HG03342 (cell line): ENCODE data around the gene COL23A1.

Experiments
- ATAC-seq: cut with Tn5 transposase; IDR thresholded peaks from one replicate; pipeline ENCODE4 v1.9.1; 2021; ENCODE audit warnings: mild to moderate bottlenecking, moderate library complexity; ENCODE audit not compliant: unreplicated experiment

Gene COL23A1

DNA sequence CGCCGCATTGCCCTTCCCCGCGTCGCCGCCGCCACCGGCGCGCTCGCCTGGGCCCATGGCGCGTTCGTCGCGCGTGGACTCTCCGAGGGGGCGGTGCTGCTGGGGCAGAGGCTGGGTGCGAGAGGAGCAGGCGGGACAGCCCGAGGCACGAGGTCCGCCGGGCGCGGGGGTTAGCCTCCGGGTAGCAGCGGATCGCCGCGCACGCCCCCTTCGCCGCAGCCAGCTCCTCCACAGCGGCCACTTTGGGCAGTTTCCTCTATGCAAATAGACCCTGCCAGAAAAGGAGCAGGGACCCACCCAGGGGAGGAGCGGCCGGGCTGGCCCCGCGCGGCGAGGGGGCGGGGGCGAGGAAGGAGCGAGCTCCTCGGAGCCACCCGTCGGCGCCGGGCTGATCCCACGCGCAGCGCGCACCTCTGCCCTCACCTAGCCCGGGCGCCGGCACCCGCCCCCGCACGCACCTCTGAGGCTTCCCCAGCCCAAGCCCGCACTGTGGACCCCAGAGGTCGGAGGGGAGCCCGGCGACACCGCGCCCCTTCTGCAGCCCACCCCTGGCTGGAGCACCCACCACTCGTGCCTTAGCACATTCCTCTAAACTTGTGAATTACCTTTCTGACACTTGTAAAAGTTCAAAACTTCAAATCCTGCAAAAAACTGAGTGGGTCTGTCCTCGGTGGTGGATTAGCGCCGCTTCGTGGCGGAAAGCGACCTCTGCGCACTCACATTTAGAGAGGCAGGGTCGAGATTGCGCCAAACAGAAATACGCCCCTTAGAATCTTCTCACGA is at the start of gene COL23A1:
Gene COL23A1 (minus strand): TSS at position 253 of the 783 bp plus-strand sequence.
- ATAC-seq, result no peak

DNA sequence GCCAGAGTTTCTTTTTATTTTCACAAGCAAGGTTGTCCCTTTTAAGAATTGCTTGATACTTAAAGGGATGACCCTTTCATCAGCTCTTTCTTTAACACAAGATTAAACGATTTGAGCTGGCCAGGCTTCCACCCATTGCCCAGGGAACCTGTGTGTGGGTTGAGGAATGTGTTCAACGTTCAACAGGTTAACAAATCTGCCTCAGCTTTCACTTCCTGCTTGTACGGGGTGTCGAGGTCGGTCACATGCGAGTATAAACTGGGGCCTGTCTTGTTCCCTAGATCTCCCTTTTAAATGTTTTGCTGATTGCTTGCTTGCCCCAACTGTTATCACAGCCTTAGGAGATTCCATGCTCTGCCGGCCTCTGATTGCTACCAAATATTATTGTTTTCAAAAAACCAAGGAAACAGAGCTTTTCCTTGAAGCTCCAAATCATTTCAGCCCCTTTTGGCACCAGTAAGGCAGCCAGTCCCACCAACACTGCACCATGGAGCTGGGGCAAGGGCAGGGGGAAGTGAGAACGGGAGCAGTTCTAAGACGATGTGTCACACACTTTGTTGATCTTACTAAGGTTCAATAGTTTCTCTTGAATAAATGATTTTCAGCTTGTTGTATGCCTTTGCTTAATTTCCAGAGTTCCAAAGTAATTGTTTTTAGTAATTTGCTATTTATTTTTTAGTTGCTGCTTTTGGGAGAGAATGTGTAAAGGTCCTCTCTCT is 47.3 kb upstream of the COL23A1 start:
- ATAC-seq, result no peak

DNA sequence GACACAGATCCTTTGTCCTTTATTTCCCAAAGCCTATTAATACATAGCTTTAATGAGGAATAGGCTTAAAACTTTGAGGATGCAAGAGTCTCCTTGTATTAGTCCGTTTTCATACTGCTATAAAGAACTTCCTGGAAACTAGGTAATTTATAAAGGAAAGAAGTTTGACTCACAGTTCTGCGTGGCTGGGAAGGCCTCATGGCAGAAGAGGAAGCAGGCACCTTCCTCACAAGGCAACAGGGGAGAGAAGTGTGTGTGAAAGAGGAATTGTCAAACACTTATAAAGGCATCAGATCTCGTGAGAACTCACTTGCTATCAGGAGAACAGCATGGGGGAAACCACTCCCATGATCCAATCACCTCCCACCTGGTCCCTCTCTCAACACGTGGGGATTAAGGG is 42.1 kb upstream of the COL23A1 start:
- no peak for ATAC-seq

DNA sequence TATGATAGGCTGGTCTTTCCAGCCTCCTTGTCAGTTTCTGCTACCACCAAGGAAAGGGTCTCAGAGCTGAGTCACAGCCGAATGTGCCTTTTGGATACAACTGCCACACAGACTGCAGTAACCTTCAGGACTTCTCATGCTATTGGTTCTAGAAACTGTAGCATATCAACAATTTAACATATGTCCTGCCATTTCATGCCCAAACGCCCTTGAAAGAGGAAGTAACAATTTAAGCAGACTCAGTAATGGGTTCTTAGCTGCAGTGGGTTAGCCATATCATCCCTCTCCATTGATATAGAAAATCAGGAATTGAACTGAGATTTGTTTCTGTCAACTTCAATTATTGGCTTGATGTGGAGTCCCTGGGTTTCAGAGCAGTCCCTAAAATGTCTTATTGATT is 40.8 kb upstream of the COL23A1 start:
- no peak for ATAC-seq

DNA sequence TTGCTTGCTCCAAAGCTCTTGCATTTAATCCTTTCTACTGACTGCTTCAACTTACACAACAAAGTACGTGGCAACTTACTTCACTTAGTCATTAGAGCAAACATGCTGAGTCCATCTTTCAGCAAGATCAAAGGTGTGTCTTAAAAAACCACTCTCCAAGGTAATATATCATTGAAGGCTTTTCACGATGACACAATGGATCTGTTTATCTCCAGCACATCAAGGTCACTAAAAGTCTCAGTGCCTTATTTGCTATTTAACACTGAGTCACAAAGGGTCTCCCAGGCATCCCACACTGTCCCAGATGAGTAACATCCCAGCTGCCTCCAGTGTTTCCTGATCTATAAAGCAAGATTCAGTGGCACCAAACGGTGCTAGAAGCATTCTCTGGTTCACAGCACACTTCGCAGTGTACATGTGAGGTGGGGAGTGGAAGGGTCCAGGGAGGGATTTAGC is 40.3 kb upstream of the COL23A1 start:
- ATAC-seq, result no peak

DNA sequence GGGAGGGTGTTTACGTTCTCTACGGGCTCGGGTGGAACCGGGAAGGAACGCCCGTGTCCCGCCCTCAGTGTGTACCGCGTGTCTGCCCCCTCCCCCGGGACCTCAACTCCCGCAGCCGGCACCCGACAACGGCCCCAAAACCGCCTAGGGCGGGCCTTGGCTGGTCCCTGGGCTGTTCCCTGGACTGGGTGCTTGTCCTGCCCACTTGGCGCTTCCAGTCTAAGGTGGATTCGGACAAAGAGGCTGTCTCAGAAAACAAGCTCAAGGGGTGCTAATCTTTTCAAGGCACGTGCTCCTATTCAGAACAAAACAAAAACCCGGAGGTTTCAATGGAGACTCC is 37.0 kb upstream of the COL23A1 start:
- no peak for ATAC-seq

DNA sequence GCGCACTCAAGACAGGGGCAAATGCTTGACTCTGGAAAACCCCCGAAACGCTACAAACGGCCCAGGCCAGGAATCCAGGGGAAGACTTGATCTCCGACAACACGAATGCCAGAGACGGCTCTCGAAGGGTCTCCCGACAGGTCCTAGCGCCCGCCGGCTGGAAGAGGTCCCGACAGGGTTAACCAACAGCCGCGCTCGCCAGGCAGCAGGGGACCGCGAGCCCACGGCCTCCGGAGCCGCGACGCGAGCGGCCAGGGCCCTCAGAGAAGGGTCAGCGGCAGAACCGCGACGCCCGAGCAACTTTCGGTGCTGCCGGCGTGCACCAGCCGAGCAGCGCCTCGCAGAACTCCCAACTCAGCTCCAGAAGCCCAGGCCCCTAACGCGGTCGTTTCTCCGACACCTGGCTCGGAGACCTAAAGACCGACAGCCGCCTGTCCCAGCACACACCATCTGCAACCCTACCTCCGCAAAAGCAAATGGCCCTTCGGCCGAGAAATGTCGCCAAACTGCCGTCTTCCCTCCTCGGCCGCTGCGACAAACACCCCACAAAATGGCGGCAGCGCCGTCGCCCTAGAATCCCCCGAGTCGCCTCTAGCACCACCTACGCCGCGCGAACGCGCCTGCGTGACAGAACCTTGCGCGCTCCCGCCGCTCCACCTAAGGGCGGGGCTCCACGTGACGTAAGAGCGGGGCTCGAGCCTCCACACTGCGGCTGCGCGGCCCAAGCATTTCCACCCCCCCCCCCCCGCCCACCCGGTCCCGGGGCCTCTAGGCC is 36.5 kb upstream of the COL23A1 start, which contains the start of gene CLK4:
Gene CLK4 (minus strand): TSS at position 567 of the 775 bp plus-strand sequence. CDS start 3,634 bp downstream, outside the sequence.
- ATAC-seq, result peak; percentile 82

DNA sequence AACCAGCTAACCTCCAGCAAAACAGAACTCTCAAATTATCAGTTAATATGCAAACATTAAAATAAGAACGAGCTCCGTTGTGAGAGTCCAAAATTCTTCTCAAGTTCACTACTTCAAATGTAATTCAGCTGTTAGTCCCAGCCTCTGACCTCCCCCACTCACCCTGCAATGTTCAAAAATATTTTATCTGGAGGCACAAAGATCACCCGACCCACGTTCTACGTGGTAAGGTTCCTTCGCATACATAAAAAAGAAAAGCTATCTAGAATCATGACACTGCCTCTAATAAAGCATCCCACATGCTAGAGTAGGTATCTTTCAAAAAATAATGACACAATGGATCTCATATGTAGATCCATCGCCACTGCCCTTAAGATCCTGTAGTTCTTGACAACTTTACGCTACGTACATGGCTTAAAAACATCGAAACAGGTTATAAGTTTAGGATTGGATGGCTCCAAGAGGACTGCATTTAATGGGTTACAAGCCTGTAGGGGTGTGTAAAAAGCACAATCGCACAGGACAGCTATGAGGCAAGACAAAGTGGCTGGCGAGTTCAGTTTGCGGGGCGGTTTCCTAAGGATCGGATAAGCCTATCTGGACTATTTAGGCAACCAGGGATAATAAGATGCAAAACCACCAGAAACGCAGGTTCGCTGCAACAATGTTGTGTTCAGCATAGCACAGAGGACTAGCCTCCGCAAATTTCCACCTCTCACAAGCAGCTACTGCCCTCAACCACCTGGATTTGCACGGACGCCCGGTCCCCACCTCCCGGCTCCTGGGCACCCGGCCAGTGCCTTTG is 35.7 kb upstream of the COL23A1 start:
- ATAC-seq, result peak; percentile 8

DNA sequence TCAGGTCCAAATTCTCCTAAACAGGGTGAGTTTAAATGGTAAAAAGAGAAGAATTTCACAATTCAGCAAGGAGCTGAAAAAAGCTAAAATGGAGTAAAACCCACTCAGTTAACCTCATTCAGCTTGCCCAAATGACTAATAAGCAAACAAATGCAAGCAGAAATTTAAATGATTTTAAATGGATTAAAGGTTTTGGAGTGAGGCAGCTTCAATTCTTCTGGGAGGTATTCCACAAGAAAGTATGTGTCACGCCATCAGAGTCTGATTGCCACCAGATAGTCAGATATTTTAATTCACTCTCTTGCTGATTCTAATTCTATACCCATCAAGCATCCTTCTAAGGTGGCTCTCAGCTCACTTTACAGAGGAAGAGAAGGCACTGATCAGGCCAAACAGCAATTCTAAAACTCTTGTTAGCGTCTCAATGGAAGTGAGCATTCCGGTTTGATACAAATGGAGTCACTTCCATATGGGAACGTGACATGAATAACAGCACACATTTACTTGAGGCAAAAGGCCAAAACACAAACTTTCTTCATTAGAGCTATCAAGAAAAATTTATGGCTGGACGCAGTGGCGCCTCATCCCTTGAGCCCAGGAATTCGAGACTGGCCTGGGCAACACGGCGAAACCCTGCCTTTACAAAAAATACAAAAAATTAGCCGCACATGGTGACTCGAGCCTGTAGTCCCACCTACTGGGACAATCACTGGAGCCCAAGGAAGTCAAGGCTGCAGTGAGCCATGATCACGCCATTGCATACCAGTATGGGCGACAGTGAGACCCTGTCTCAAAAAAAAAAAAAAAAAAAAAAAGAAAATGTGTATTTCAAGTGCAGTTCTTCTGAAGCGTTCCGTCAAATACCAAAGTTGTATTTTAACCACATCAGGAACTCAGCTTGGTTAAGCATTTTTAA is 34.7 kb upstream of the COL23A1 start:
- ATAC-seq, result no peak

DNA sequence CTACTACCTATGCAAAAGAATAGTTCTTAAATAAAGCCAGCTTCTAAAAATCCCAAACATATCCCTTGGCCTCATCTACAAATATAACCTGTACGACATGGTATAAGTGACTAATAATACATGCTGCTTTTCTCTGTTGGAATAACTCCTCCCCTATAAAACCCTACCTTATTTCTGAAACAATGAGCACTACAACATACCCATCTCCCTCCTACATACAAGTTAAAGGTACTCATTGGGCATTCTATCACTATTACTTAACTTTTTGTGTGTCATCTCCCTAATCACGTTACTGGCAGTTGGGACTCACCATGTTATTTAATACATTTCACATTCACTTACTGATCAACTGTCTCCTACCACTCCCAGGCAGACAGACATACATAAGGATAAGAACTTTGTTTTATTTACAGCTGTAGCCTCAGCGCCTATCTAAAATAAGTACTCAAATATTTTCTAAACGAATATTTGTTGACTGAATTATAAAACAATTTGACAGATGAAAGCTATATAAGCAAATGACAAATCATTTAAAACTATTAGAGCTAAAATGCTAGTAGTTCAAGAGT is 32.6 kb upstream of the COL23A1 start:
- ATAC-seq, result no peak

DNA sequence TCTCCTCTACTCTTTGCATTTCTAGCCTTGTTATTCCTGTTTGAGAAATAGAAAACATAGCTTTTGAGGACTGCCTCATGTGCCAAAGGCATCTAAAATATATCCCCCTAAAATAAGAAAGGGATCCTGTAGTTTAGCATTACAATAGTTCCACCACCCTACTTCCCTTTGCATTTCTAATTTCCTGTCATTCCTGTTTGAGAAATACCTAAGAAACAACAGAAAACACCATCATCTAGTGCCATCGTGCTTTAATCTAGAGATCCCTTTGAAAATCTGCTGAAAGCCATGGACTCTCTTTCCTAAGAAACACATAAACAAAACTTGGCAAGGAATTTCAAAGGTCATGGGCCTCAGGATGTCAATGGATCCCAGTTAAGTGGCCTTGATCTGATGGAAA is 29.2 kb upstream of the COL23A1 start:
- ATAC-seq, result no peak

DNA sequence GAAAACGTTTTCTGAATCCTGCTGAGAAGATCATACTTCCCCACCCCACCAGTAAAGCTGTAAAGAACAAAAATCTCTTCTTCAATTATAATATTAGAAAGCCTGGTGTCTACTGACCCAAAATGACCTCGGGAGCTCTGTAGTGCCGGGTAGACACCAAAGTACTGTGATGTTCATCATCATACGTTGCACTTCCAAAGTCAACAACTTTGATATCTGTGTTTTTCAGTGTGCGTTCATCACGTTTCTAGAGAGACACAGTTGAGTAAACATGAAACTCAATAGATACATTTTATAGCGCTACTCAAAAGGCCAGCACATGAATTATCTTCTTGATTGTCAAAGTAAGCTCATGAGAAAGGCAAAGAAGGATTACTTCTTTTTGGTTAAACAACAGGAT is 22.1 kb upstream of the COL23A1 start:
- ATAC-seq, result no peak

DNA sequence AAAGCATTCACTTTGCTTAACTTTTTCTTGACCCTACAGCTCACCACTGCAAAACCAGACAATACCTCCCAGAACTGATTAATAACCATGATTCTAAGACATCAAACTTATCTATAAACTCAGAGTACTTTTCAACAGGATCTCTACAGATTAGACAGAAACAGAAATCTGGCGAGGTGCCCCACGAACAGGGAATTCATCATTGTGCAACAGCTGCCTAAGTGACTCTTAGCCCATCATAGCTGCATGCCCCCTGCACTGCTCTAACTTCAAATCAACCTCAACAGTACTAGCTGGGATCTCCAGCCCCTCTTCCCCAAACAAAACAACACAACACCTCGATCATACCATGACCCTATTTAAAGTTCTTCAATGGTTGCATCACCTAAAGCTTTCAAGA is 16.1 kb upstream of the COL23A1 start:
- ATAC-seq, result no peak

DNA sequence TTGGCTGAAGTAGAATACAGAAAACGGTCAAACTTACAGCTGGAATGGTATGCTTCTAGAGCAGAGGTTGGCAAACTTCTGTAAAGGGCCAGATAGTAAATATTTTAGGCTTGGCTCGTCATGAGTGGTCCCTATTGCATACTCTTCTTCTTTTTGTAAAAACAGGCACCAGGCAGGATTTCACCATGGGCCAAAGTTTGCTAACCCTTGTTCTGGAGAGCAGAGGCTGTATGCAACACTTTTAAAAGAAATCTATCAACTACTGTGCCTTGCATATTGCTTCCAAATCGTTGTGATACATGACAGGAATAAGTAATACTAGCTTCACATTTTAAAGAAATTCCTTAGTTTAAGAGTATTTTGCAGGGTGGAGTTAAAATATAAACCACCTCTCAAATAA is 15.6 kb upstream of the COL23A1 start:
- ATAC-seq, result no peak

DNA sequence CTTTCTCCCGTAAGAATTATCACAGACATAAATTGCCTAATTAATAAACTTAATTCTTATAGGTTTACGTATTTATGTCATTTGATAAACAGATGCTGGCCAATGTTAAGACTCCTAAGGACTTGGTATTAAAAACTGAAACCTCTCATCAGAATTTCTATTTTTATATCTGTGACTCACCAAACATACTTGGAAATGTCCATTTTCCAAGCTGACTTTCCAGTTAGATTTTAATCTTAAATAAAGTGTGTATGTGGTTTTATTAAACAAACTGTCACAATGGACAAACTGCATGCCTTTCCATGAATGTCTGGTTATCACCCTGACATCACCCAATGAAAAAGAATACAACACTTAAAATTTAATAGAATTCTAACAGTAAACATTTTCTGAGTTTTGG is 12.6 kb upstream of the COL23A1 start:
- no peak for ATAC-seq

DNA sequence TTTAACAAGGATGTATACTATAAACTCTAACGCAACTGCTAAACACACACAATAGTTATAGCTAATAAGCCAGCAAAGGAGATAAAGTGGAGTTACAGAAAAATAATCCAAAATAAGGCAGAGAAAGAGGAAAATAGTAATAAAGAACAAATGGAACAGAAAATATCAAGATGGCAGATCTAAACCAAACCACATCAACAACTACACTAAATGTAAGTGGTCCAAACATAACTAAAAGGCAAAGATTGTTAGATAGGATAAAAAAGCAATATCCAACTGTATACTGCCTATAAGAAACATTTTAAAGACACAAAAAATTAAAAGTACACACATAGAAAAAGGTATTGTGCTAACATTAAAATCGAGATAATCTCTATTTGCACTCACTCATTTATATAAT is 5.6 kb upstream of the COL23A1 start:
- no peak for ATAC-seq

DNA sequence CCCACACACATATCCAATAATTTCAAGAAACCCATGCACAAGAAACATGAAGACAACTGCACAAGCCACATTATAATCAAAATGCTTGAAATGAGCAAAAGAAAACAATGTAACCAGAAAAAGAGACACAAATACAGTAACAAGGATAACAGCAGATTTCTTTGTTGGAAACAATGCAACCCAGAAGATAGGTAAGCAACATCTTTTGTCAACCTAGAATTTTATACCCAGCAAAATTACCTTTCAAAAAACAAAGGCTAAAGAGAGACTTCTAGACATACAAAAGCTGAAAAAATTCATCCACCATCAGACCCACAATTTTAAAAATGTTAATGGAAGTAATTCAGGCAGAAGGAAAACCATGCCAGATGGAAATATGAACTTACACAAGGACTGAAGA is 5.0 kb upstream of the COL23A1 start:
- ATAC-seq, result no peak

DNA sequence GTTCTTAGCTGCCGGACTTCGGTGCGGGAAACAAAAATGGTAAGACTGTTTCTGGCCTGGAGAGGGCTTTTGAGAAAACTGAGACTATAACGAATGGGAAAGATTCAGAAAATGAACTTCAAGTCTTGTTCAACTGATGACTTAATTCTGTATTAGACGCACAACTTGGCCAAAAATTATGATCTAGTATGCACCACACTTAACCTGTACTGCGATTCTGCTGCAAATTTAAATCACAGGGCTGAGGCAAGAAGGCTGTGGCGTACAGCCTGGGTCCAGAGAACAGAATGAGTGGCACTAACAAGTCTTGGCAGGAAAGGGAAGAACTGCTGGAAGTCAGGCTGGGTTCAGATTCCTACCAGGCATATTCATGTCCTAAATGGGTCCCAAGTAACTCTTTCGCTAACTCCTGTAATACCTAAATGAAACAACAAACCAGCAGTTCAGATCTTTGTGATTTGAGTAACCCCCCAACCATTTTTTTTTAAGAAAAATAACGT is 781 bp upstream of the COL23A1 start:
- ATAC-seq, result no peak
